ENCODE measurements around the gene OMP.

The OMP gene

GRCh38 chr11:77074626-77075221, 27.9 kb upstream of the OMP start:
- no peak for DNase-seq (ENCODE audit: low spot score)
- no peak for TF ChIP-seq CTCF (IDR thresholded peaks at IDR 0.05; ENCODE audit: extremely low read depth, missing control alignments)

DNA sequence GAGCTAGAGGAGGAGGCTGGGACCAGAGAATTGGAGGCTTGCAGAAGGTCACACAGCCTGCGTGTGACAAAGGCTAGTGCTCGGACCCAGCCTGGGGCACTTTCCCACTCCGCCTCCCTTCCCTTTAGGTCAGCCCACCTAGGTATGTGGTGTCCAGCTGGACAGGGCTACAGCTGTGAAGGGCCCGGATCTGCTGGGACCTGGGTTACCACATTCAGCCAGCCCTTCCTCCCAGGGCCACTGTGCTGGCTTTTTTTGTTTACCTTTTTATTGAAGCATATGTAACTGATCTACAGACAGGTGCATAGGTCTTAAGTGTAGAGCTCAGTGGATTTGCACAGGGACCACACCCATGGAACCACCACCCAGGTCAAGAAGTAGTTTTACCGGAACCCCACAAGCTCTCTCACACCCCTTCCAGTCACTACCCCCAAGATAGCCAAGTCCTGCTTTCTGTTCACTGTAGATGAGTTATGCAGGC, 27.2 kb upstream of the OMP start:
- DNase-seq (ENCODE audit: low spot score): no peak
- no peak for TF ChIP-seq CTCF (IDR thresholded peaks at IDR 0.05; ENCODE audit: extremely low read depth, missing control alignments)

- no peak for DNase-seq (ENCODE audit: low spot score)
- TF ChIP-seq CTCF (IDR thresholded peaks at IDR 0.05; ENCODE audit: extremely low read depth, missing control alignments): no peak
Observed at GRCh38 chr11:77079666-77080065, 23.0 kb upstream of the OMP start.

DNA sequence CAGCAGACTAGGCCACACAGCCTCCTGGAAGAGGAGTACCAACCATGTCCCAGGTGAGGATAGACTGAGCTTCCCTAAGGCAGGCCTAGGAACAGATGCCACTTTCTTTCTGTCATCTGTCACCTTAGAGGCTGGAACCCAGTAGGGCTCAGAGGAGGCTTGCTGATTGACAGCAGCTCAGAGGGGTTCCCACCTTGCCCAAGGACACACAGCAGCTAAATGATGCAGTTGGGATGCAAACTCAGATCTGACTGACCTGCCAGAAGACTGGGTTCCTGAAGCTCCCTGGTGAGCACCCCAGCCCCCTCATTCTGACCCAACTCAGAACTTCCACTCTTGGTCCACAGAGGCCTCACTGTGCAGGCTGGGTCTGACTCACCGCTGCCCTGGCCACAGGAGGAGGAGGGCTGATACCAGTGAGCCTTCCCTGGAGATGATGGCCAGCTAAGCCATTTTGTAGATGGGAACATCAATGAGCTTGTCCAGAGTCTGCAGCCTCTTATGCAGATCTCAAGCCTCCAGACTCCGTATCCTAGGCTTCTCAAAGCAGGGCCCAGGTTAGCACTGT, 21.9 kb upstream of the OMP start:
- DNase-seq (ENCODE audit: low spot score): no peak
- no peak for TF ChIP-seq CTCF (IDR thresholded peaks at IDR 0.05; ENCODE audit: extremely low read depth, missing control alignments)

DNA sequence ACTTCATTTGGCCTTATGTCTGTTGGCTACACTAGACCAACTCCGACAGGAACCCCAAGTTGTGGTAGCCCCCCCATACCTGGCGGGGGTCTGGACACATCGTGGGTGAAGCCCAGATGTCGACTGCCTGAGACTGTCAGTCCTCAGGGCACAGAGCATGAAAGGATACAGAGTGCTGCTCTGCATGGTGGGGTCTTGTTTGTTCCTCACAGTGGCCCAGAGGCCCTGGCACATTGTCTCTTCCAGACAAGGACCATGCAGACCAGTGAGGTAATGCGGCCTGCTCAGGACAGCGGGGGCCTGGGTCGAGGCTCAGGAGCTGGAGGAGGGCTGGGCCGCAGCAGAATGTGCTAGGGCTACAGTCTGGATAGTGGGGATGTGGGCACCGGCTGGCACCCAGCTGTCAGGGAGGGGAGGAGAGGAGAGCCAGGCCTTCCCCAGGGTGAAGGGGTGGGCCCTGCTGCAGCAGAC, 21.2 kb upstream of the OMP start:
- no peak for DNase-seq (ENCODE audit: low spot score)
- no peak for TF ChIP-seq CTCF (IDR thresholded peaks at IDR 0.05; ENCODE audit: extremely low read depth, missing control alignments)

- DNase-seq (ENCODE audit: low spot score): no peak
- TF ChIP-seq CTCF (IDR thresholded peaks at IDR 0.05; ENCODE audit: extremely low read depth, missing control alignments): no peak
Observed at GRCh38 chr11:77081976-77082836, 20.4 kb upstream of the OMP start.
